ENCODE results near the gene ASCL5.
"Not testable (repeated sequence)": the region's sequence is repeated elsewhere in the genome, so short reads cannot be mapped to it uniquely, and the experiment has no call there.

The ASCL5 gene

GRCh38 chr1:201163707-201164106 lies 36.7 kb upstream of the ASCL5 start:
- Histone ChIP-seq H4K91ac (ENCODE audit: low read depth, low read length, poor library complexity) (no peak overlapping the region), H4K8ac (ENCODE audit: low read depth, low read length) (no peak overlapping the region), H2AFZ (ENCODE audit: low read length) (no peak overlapping the region), H3K4me2 (ENCODE audit: insufficient read depth, low read length, poor library complexity, severe bottlenecking) (no peak overlapping the region), H3K27me3 (ENCODE audit: control insufficient read depth in 3 of 3, insufficient read depth in 3 of 3, low read depth in 1 of 3, low read length in 3 of 3) (peaks cover 0 to 23% (median 0%) of the 10 kb centered on the region in 3 experiments), H3K9ac (ENCODE audit: low read depth, low read length, poor library complexity) (no peak overlapping the region), H3K4ac (ENCODE audit: low read length) (no peak overlapping the region), H2BK15ac (ENCODE audit: low read length) (no peak overlapping the region), H2BK120ac (ENCODE audit: low read depth, low read length) (no peak overlapping the region), H3K4me1 (ENCODE audit: control insufficient read depth in 2 of 2, insufficient read depth in 1 of 2, low read depth in 1 of 2, low read length in 2 of 2) (no peaks in the 10 kb centered on the region), H3K27ac (replicated peaks; ENCODE audit: low read length) (no peak overlapping the region), H2BK5ac (ENCODE audit: low read length) (no peak overlapping the region), H3K79me1 (ENCODE audit: low read depth, low read length) (no peaks in the 10 kb centered on the region), H2AK5ac (ENCODE audit: low read depth, low read length) (no peak overlapping the region), H3K9me3 (replicated peaks in 1 of 2; ENCODE audit: control insufficient read depth in 2 of 2, insufficient read depth in 1 of 2, low read depth in 1 of 2, low read length in 2 of 2) (no peaks in the 10 kb centered on the region), H3K36me3 (replicated peaks in 1 of 2; ENCODE audit: control insufficient read depth in 2 of 2, insufficient read depth in 2 of 2, low read length in 2 of 2) (no peaks in the 10 kb centered on the region), H3K14ac (ENCODE audit: low read length) (no peak overlapping the region), H2BK12ac (ENCODE audit: low read length) (no peak overlapping the region), H3K23ac (ENCODE audit: low read depth, low read length, poor library complexity) (no peak overlapping the region), H3K18ac (ENCODE audit: low read length) (no peak overlapping the region), H3K4me3 (ENCODE audit: low read length in 2 of 2) (no peak overlapping the region)
- DNase-seq (ENCODE audit: low spot score) = no peak
- no CpG with 5 or more reads among the region's 4 CpGs for WGBS, 2 donors (ENCODE audit: extremely low coverage in 2 of 2, insufficient read length in 2 of 2, insufficient replicate concordance in 1 of 2)

GRCh38 chr1:201163036-201163435 lies 36.1 kb upstream of the ASCL5 start:
- no CpG with 5 or more reads among the region's 8 CpGs for WGBS, 2 donors (ENCODE audit: extremely low coverage in 2 of 2, insufficient read length in 2 of 2, insufficient replicate concordance in 1 of 2)
- not testable (repeated sequence) for H2AK5ac ChIP-seq (ENCODE audit: low read depth, low read length); H3K9ac ChIP-seq (ENCODE audit: low read depth, low read length, poor library complexity); H2BK120ac ChIP-seq (ENCODE audit: low read depth, low read length); H2BK12ac ChIP-seq (ENCODE audit: low read length); H3K36me3 ChIP-seq (replicated peaks in 1 of 2; ENCODE audit: control insufficient read depth in 2 of 2, insufficient read depth in 2 of 2, low read length in 2 of 2); H3K4ac ChIP-seq (ENCODE audit: low read length); H3K23ac ChIP-seq (ENCODE audit: low read depth, low read length, poor library complexity); H2BK15ac ChIP-seq (ENCODE audit: low read length); H3K9me3 ChIP-seq (replicated peaks in 1 of 2; ENCODE audit: control insufficient read depth in 2 of 2, insufficient read depth in 1 of 2, low read depth in 1 of 2, low read length in 2 of 2); H2BK5ac ChIP-seq (ENCODE audit: low read length); H4K91ac ChIP-seq (ENCODE audit: low read depth, low read length, poor library complexity); H3K79me1 ChIP-seq (ENCODE audit: low read depth, low read length); H3K4me2 ChIP-seq (ENCODE audit: insufficient read depth, low read length, poor library complexity, severe bottlenecking); H4K8ac ChIP-seq (ENCODE audit: low read depth, low read length); H3K14ac ChIP-seq (ENCODE audit: low read length); H3K18ac ChIP-seq (ENCODE audit: low read length); H3K4me3 ChIP-seq (ENCODE audit: low read length in 2 of 2); H3K4me1 ChIP-seq (ENCODE audit: control insufficient read depth in 2 of 2, insufficient read depth in 1 of 2, low read depth in 1 of 2, low read length in 2 of 2); H3K27ac ChIP-seq (replicated peaks; ENCODE audit: low read length); DNase-seq (ENCODE audit: low spot score); H2AFZ ChIP-seq (ENCODE audit: low read length)
- H3K27me3 ChIP-seq (ENCODE audit: control insufficient read depth in 3 of 3, insufficient read depth in 3 of 3, low read depth in 1 of 3, low read length in 3 of 3) = peaks cover 0 to 28% (median 0%) of the 10 kb centered on the region in 3 experiments

- Histone ChIP-seq H3K9me3 (replicated peaks in 1 of 2; ENCODE audit: control insufficient read depth in 2 of 2, insufficient read depth in 1 of 2, low read depth in 1 of 2, low read length in 2 of 2) (peaks cover 0 to 5% of the 10 kb centered on the region in 2 donors), H2BK5ac (ENCODE audit: low read length) (no peak overlapping the region), H2BK15ac (ENCODE audit: low read length) (no peak overlapping the region), H4K91ac (ENCODE audit: low read depth, low read length, poor library complexity) (no peak overlapping the region), H3K23ac (ENCODE audit: low read depth, low read length, poor library complexity) (no peak overlapping the region), H3K4me3 (ENCODE audit: low read length in 2 of 2) (no peak overlapping the region), H2BK120ac (ENCODE audit: low read depth, low read length) (no peak overlapping the region), H3K9ac (ENCODE audit: low read depth, low read length, poor library complexity) (no peak overlapping the region), H3K4ac (ENCODE audit: low read length) (no peak overlapping the region), H2AFZ (ENCODE audit: low read length) (no peak overlapping the region), H3K4me1 (ENCODE audit: control insufficient read depth in 2 of 2, insufficient read depth in 1 of 2, low read depth in 1 of 2, low read length in 2 of 2) (peaks cover 6 to 11% of the 10 kb centered on the region in 2 donors), H3K27me3 (ENCODE audit: control insufficient read depth in 3 of 3, insufficient read depth in 3 of 3, low read depth in 1 of 3, low read length in 3 of 3) (peaks cover 0 to 23% (median 0%) of the 10 kb centered on the region in 3 experiments), H2BK12ac (ENCODE audit: low read length) (no peak overlapping the region), H3K14ac (ENCODE audit: low read length) (no peak overlapping the region), H3K36me3 (replicated peaks in 1 of 2; ENCODE audit: control insufficient read depth in 2 of 2, insufficient read depth in 2 of 2, low read length in 2 of 2) (no peaks in the 10 kb centered on the region), H3K4me2 (ENCODE audit: insufficient read depth, low read length, poor library complexity, severe bottlenecking) (no peak overlapping the region), H2AK5ac (ENCODE audit: low read depth, low read length) (no peak overlapping the region), H3K27ac (replicated peaks; ENCODE audit: low read length) (no peak overlapping the region), H3K18ac (ENCODE audit: low read length) (no peak overlapping the region), H4K8ac (ENCODE audit: low read depth, low read length) (no peak overlapping the region), H3K79me1 (ENCODE audit: low read depth, low read length) (peaks cover 8% of the 10 kb centered on the region)
- WGBS, 2 donors (ENCODE audit: extremely low coverage in 2 of 2, insufficient read length in 2 of 2, insufficient replicate concordance in 1 of 2) = no CpG with 5 or more reads among the region's 2 CpGs
- DNase-seq (ENCODE audit: low spot score) = no peak
Observed at GRCh38 chr1:201157949-201158348, 31.0 kb upstream of the ASCL5 start.

GRCh38 chr1:201156819-201157218 lies 29.8 kb upstream of the ASCL5 start:
- H3K4ac ChIP-seq (ENCODE audit: low read length) = no peak overlapping the region
- peaks cover 6 to 12% of the 10 kb centered on the region in 2 donors for H3K4me1 ChIP-seq (ENCODE audit: control insufficient read depth in 2 of 2, insufficient read depth in 1 of 2, low read depth in 1 of 2, low read length in 2 of 2)
- H3K18ac ChIP-seq (ENCODE audit: low read length) = no peak overlapping the region

More at GRCh38 chr1:201156819-201157218, 29.8 kb upstream of the ASCL5 start:
- no peak overlapping the region for H2AK5ac ChIP-seq (ENCODE audit: low read depth, low read length)
- H3K9ac ChIP-seq (ENCODE audit: low read depth, low read length, poor library complexity) = no peak overlapping the region
- no peak overlapping the region for H4K8ac ChIP-seq (ENCODE audit: low read depth, low read length)
- H2BK12ac ChIP-seq (ENCODE audit: low read length) = no peak overlapping the region
- H3K9me3 ChIP-seq (replicated peaks in 1 of 2; ENCODE audit: control insufficient read depth in 2 of 2, insufficient read depth in 1 of 2, low read depth in 1 of 2, low read length in 2 of 2) = peaks cover 0 to 5% of the 10 kb centered on the region in 2 donors
- H3K4me3 ChIP-seq (ENCODE audit: low read length in 2 of 2) = no peak overlapping the region
- no peak for DNase-seq (ENCODE audit: low spot score)
- no peak overlapping the region for H2BK15ac ChIP-seq (ENCODE audit: low read length)
- H3K14ac ChIP-seq (ENCODE audit: low read length) = no peak overlapping the region
- H3K36me3 ChIP-seq (replicated peaks in 1 of 2; ENCODE audit: control insufficient read depth in 2 of 2, insufficient read depth in 2 of 2, low read length in 2 of 2) = peaks cover 3 to 9% of the 10 kb centered on the region in 2 donors
- H2BK5ac ChIP-seq (ENCODE audit: low read length) = no peak overlapping the region
- no peak overlapping the region for H3K27ac ChIP-seq (replicated peaks; ENCODE audit: low read length)
- no peak overlapping the region for H2BK120ac ChIP-seq (ENCODE audit: low read depth, low read length)
- no peak overlapping the region for H3K23ac ChIP-seq (ENCODE audit: low read depth, low read length, poor library complexity)
- peaks cover 8% of the 10 kb centered on the region for H3K79me1 ChIP-seq (ENCODE audit: low read depth, low read length)
- H3K4me2 ChIP-seq (ENCODE audit: insufficient read depth, low read length, poor library complexity, severe bottlenecking) = no peak overlapping the region
- peaks cover 0 to 23% (median 0%) of the 10 kb centered on the region in 3 experiments for H3K27me3 ChIP-seq (ENCODE audit: control insufficient read depth in 3 of 3, insufficient read depth in 3 of 3, low read depth in 1 of 3, low read length in 3 of 3)
- H2AFZ ChIP-seq (ENCODE audit: low read length) = no peak overlapping the region
- H4K91ac ChIP-seq (ENCODE audit: low read depth, low read length, poor library complexity) = no peak overlapping the region

Data from neuronal stem cell (in vitro differentiated cells).